HG03565 (cell line): ENCODE results near the gene NEURL1.
"Not testable (repeated sequence)": the region's sequence is repeated elsewhere in the genome, so short reads cannot be mapped to it uniquely, and the experiment has no call there.

Experiments used
- ATAC-seq: cut with Tn5 transposase; IDR thresholded peaks from one replicate; pipeline ENCODE4 v1.9.1; 2021; ENCODE audit warnings: mild to moderate bottlenecking, moderate library complexity; ENCODE audit not compliant: unreplicated experiment

Gene NEURL1

DNA sequence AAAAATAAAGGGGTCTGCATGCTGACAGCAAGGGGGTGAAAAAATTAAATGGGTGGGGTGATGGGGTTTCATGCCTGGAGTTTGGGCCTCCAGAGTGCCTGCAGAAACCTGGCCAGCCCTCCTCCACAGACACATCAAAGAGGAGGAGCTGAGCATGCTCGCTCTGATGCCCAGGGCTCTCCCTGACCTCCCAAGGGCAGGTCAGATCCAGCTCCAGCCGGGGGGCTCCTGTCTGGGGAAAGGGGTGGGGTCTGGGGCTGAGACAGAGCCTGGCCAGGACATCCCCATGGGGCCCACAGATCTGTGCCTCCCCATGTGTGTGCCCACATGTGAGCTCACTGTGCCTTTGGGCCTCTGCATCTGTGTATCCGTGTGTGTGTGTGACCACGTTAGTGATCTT is 33.9 kb upstream of the NEURL1 start:
- no peak for ATAC-seq

- ATAC-seq = no peak
These were observed 30.0 kb upstream of the NEURL1 start for GRCh38 chr10:103463499-103463898.

GRCh38 chr10:103465411-103466179 is 27.9 kb upstream of the NEURL1 start:
- no peak for ATAC-seq

GRCh38 chr10:103466734-103467133 is 26.8 kb upstream of the NEURL1 start:
- no peak for ATAC-seq

DNA sequence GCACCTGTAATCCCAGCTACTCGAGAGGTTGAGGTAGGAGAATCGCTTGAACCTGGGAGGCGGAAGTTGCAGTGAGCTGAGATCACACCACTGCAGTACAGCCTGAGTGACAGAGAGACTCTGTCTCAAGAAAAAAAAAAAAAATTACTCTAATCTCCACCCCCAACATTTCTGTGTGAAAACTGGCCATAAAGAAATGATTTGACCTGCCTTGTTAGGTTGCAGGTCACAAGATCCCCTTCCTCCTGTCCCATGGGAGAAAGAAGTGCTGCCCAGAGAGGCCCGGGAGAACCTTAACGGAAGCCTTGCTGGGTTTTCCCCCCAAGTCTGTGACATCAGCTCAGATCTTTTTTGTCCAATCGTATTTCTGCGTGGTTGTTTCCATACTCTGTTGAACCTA is 26.1 kb upstream of the NEURL1 start:
- ATAC-seq = peak; percentile 21

- no peak for ATAC-seq
These were observed 24.3 kb upstream of the NEURL1 start for GRCh38 chr10:103469201-103469600.

- peak; percentile 50 for ATAC-seq
These were observed 22.5 kb upstream of the NEURL1 start for GRCh38 chr10:103470761-103471653.

- ATAC-seq = no peak
These were observed 21.5 kb upstream of the NEURL1 start for GRCh38 chr10:103472005-103472404.

DNA sequence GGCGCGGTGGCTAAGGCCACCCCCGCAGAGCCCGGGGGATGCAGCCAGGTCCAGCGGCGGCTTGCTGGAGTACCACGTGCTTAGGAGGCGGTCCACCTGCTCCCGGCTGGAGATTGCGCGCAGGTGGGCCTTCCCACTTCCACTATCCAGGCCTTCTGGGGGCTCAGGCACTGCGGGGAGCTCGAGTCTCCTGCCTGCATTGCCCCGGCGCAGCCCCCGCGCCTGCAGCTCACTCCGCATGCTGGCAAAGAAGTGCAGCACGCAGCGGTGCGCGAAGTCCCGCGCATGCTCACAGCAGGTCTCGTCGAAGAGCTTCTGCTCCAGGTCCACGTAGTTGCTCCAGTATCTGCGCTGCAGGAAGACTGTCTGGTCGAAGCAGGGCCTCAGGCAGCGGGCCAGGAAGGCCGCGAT is 20.2 kb upstream of the NEURL1 start:
- no peak for ATAC-seq

- no peak for ATAC-seq
These were observed 19.4 kb upstream of the NEURL1 start for GRCh38 chr10:103474077-103474476.

DNA sequence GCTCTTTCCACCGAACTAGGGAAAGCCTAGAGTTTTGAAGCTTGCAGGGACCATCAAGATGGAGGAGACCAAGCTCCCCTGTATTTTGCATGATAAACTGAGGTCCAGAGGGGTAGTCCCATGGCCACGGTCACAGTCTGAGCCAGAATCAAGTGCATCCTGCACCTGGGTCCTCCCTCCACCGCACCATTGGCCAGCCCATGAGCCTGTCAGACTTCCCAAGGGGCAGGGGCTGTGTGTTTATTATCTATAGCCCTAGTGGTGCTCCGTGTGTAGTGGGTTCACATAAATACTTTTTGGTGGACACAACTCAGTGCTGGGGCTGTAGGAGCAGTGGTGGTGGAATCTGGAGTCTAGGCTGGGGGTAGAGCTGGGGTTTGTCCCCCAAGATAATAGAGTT is 18.1 kb upstream of the NEURL1 start:
- no peak for ATAC-seq

DNA sequence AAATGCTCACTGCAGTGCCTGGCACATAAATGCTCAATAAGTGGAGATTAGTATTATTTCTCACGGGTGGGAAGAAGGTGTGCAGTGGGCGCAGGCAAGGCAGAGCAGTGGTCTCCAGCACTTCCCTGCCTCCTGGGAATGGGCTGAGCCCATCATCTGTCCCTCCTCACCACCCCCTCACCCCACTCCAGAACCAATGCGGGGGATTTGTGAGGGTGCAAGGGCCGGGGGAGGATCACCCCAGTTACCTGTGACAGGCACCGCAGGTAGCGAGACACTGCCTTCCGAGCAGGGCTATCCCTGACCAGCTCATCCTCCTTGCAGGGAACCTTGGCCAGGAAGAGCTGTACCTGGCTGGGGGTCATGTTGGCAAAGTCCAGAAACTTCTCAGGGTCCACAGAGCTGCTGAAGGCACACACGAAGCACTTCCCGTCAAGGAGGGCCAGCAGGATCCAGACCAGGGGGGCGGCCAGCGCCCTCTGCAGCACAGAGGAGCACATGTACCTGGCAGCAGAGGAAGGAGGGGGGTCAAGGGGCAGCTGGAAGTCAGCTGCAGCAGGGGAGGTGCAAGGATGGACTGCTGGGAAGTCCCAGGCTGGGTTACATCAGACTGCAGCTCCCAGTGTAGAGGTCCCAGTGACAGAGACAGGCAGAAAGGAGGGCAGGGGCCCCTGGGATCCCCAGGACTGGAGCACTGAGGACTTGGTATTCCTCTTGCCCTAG is 17.3 kb upstream of the NEURL1 start:
- ATAC-seq = no peak

DNA sequence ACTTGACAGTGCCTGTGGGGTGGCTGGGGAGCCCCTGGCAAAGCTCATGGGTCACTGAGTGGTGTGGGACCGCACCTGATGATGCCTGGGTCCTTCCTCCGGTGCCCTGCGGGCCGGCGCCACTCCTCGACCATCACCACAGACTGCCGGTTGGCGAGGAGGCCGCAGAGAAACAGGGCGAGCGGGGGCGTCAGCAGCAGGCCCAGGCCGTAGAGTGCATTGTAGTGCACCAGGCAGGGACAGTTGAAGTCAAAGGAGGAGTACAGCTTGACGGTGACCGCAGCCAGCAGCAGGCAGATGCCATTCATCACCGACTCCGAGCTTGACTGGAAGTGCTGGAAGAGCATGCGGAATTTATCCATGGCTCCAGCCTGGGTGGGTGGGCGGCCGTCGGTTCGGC is 14.8 kb upstream of the NEURL1 start:
- ATAC-seq = no peak

DNA sequence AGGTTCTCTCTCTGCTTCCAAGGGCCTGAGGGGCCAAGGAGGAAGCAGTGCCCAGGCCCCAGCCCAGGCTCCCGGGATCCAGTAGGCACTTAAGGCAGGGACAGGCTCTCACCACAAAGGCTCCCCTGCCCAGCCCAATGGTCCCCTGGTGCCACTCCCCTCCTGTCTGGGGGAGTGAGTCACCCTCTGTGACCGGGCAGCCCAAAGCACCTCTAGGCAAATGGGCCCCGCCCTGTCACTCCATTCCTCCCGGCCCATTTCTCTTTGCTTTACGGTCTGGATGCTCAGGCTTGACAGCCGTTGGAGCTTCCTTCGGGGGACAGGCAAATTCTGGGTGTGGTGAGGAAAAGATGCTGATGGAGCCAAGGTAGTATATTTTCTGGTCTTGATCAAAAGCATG is 14.4 kb upstream of the NEURL1 start, which contains the start of gene CALHM3:
Gene CALHM3, minus strand, starts transcription at position 106 of the 400 bp plus-strand sequence. CDS start 208 bp downstream, outside the sequence.
- ATAC-seq = no peak

GRCh38 chr10:103480521-103480920 is 13.0 kb upstream of the NEURL1 start:
- no peak for ATAC-seq

DNA sequence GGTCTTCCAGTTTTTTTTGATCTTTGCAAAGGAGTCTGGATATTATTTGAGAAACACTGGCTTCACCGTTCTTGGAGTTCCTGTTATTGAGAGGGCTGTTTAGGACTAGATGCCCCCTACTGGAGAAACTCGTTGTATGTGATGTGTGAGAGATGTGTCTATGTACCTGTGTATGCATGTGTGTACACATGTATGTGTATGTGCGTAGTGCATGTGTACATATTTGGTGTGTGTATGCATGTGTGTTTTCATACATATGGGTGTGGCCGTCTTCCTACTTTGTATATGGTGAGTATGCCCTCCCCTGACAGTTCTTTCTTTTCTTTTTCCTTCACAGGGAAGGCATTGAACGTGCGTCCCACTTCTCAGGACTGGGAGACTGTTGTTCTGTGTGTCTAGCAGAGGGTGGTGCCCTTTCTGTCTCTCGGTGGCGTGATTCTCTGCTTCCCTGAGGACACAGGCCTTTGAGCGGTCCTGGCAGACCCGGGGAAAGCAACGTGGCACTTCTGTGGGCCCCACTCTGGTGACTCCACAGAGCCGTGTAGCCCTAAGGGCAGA is 11.5 kb upstream of the NEURL1 start:
- no peak for ATAC-seq

- not testable (repeated sequence) for ATAC-seq
These were observed 6.7 kb upstream of the NEURL1 start for GRCh38 chr10:103486635-103487409.

DNA sequence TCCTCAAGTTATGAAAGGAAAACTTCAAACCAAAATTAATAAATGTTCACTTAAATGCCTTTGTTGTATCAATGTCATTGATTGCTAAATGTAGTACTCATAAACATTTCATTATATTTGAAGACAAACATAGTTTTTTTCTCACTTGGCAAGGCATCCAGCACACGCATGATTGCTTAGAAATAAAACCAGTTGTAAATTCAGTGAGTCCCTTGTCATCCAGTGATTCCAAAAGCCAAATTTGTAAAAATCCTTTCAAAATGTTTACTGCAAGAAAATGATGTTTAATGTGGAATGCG is 6.1 kb upstream of the NEURL1 start:
- ATAC-seq = no peak

DNA sequence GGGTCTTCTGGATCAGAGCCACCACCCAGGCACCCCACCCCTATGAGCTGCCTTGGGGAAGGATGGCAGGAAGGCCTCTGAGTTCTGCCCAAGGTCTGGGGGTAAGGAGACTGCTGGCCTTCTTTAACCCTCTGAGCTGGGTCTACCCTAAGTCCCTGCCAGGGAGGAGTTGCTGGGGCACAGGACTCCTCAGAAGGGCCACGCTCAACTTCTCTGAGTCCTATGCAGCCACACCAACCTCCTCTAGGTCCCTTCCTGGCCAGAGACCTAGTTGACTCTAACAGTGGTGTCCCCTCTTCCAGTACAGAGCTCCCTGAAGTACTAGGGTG is 2.6 kb upstream of the NEURL1 start:
- ATAC-seq = no peak

DNA sequence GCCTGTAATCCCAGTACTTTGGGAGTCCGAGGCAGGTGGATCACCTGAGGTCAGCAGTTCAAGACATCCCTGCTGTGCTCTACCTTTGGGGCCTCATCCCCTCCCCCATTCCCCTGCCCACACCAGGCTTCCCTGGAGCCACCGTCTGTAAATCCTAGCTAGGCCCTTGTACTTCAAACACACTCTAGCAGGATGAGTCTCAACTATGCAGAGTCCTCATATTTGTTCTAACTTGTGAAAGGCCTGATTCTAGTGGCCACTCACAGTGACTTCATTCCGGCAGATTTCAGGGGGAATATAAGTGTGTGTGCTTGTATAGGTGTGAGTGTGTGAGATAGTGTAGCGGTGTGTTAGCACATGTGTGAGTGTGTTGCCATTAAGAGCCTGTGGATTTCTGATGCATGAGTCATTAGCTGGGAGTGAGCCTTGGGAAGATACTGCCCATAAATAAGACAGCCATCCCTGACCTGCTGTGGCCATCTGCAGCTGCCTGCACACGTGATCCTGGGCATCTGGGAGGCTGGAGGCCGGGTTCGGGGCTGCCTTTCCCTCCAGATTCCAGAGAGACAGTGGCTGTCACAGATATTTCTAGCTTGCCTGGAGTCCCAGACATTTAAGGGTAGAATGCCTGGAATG is 1.7 kb upstream of the NEURL1 start:
- no peak for ATAC-seq
